OCI-LY1 (cell line): ENCODE measurements around the gene NBEAL1.
"Not testable (repeated sequence)": the region's sequence is repeated elsewhere in the genome, so short reads cannot be mapped to it uniquely, and the experiment has no call there.

ENCODE experiments used
- H2AFZ ChIP-seq: fragments of 200-600 bp; sonication (generic), shearing (Covaris generic); 2 replicates; pipeline ENCODE4 v1.6.0; 2014; ENCODE audit warnings: antibody characterized with exemption, mild to moderate bottlenecking, low read length
- H3F3A ChIP-seq: fragments of 200-600 bp; sonication (generic), shearing (Covaris generic); 2 replicates; pipeline ENCODE4 v1.6.0; 2014; ENCODE audit warnings: mild to moderate bottlenecking, antibody characterized with exemption, low read length, moderate library complexity; ENCODE audit not compliant: insufficient read depth
- H3K27ac ChIP-seq: fragments of 200-600 bp; sonication (generic); 2 replicates; pipeline ENCODE4 v1.5.1; 2014; ENCODE audit warnings: low read length, mixed run types, mild to moderate bottlenecking, low read depth; ENCODE audit not compliant: poor library complexity, severe bottlenecking
- H3K27me3 ChIP-seq: fragments of 200-600 bp; sonication (generic); 2 replicates; pipeline ENCODE4 v1.6.0; 2014; ENCODE audit warnings: antibody characterized with exemption, mild to moderate bottlenecking, low read length, moderate library complexity; ENCODE audit not compliant: insufficient read depth
- H3K36me3 ChIP-seq: fragments of 200-600 bp; sonication (generic); 2 replicates; pipeline ENCODE4 v1.6.1; 2014; ENCODE audit warnings: mild to moderate bottlenecking, antibody characterized with exemption, low read length, moderate library complexity, mixed read lengths; ENCODE audit not compliant: insufficient read depth
- H3K4me1 ChIP-seq: fragments of 200-600 bp; sonication (generic); 2 replicates; pipeline ENCODE4 v1.5.1; 2014; ENCODE audit warnings: mild to moderate bottlenecking, low read length, moderate library complexity; ENCODE audit not compliant: insufficient read depth, severe bottlenecking
- H3K4me2 ChIP-seq: fragments of 200-600 bp; sonication (generic), shearing (Covaris generic); 2 replicates; pipeline ENCODE4 v1.6.1; 2014; ENCODE audit warnings: low read length
- H3K4me3 ChIP-seq: fragments of 200-600 bp; sonication (generic); 2 replicates; pipeline ENCODE4 v1.5.1; 2014; ENCODE audit warnings: low read length, low read depth, mild to moderate bottlenecking, mixed read lengths; ENCODE audit not compliant: poor library complexity, severe bottlenecking
- H3K79me2 ChIP-seq: fragments of 200-600 bp; shearing (Covaris generic); 2 replicates; pipeline ENCODE4 v1.6.1; 2016; ENCODE audit warnings: mixed run types, low read length, mixed read lengths; ENCODE audit not compliant: insufficient read depth
- H3K9ac ChIP-seq: fragments of 200-600 bp; sonication (generic), shearing (Covaris generic); 2 replicates; pipeline ENCODE4 v1.6.1; 2014; ENCODE audit warnings: mild to moderate bottlenecking, low read length, mixed read lengths
- H3K9me2 ChIP-seq: fragments of 200-600 bp; sonication (generic), shearing (Covaris generic); 2 replicates; pipeline ENCODE4 v1.6.1; 2014; ENCODE audit warnings: low read depth, mild to moderate bottlenecking, low read length, mixed read lengths
- H3K9me3 ChIP-seq: fragments of 200-600 bp; shearing (Covaris generic); 2 replicates; pipeline ENCODE4 v1.6.1; 2014; ENCODE audit warnings: low read length, mixed read lengths
- H4K20me1 ChIP-seq: fragments of 200-600 bp; sonication (generic), shearing (Covaris generic); 2 replicates; pipeline ENCODE4 v1.6.0; 2016; ENCODE audit warnings: mild to moderate bottlenecking, low read length; ENCODE audit not compliant: insufficient read depth
- CTCF ChIP-seq: fragments of 200-600 bp; sonication (generic), shearing (Covaris generic); IDR thresholded peaks from 2 replicates; pipeline ENCODE4 v1.5.1; 2017; ENCODE audit warnings: mild to moderate bottlenecking, antibody characterized with exemption, low read length, moderate library complexity, mixed read lengths
- EZH2 ChIP-seq: fragments of 200-600 bp; sonication (generic), shearing (Covaris generic); IDR thresholded peaks from 2 replicates; pipeline ENCODE4 v1.8.0; 2017; ENCODE audit warnings: borderline replicate concordance, mixed run types, mild to moderate bottlenecking, antibody characterized with exemption, low read length, moderate library complexity, mixed read lengths

Gene NBEAL1

DNA sequence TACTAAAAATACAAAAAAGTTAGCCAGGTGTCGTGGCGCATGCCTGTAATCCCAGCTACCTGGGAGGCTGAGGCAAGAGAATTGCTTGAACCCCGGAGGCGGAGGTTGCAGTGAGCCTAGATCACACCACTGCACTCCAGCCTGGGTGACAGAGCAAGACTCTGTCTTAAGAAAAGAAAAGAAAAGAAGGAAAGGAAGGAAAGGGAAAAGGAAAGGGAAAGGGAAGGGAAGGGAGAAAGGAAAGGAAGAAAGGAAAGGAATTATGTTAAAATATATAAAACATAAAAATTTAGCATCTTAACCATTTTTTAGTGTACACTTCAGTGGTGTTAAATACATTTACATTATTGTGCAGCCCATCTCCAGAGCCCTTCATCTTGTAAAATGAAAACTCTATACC, 76.0 kb downstream of the NBEAL1 start:
- not testable (repeated sequence) for H3K79me2 ChIP-seq, H3K4me3 ChIP-seq, H3K36me3 ChIP-seq, H2AFZ ChIP-seq, H3K27me3 ChIP-seq, H3K4me2 ChIP-seq, H3K4me1 ChIP-seq, H3K9me2 ChIP-seq, H3F3A ChIP-seq, H3K9ac ChIP-seq, H3K9me3 ChIP-seq, H3K27ac ChIP-seq, H4K20me1 ChIP-seq

- no peak overlapping the region for H3K4me3 ChIP-seq
- H3K27me3 ChIP-seq: no peaks in the 10 kb centered on the region
- no peaks in the 10 kb centered on the region for H3K79me2 ChIP-seq
- no peaks in the 10 kb centered on the region for H3K36me3 ChIP-seq
- H3K9me2 ChIP-seq: no peaks in the 10 kb centered on the region
- no peak overlapping the region for H3K9ac ChIP-seq
- no peak overlapping the region for H2AFZ ChIP-seq
- no peaks in the 10 kb centered on the region for H3K9me3 ChIP-seq
- H3K4me1 ChIP-seq: no peaks in the 10 kb centered on the region
- H4K20me1 ChIP-seq: no peaks in the 10 kb centered on the region
- TF ChIP-seq EZH2 (no peak), CTCF (no peak)
- H3K4me2 ChIP-seq: no peak overlapping the region
- H3F3A ChIP-seq: no peaks in the 10 kb centered on the region
- no peak overlapping the region for H3K27ac ChIP-seq
Measured at GRCh38 chr2:203097735-203098134, 83.1 kb downstream of the NBEAL1 start.

- not testable (repeated sequence) for H3K9me2 ChIP-seq, H3K27ac ChIP-seq, H3F3A ChIP-seq, H4K20me1 ChIP-seq, H3K4me1 ChIP-seq, H3K79me2 ChIP-seq, H3K27me3 ChIP-seq, H2AFZ ChIP-seq, H3K9ac ChIP-seq, H3K4me2 ChIP-seq, H3K36me3 ChIP-seq, H3K4me3 ChIP-seq, H3K9me3 ChIP-seq
Measured at GRCh38 chr2:203102357-203102756, 87.7 kb downstream of the NBEAL1 start.

DNA sequence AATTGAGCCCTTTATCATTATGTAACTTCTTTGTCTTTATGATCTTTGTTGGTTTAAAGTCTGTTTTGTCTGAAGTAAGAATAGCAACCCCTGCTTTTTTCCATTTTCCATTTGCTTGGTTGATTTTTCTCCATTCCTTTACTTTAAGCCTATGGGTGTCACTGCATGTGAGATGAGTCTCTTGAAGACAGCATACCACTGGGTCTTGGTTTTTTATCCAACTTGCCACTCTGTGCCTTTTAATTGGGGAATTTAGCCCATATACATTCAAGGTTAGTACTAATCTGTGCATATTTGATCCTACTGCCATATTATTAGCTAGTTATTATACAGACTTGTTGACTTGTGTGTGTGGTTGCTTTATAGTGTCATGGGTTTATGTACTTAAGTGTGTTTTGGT, 89.6 kb downstream of the NBEAL1 start:
- Histone ChIP-seq H3K27ac (no peak overlapping the region), H2AFZ (no peak overlapping the region), H3K4me3 (no peak overlapping the region), H3K79me2 (no peaks in the 10 kb centered on the region), H3K9ac (no peak overlapping the region), H3F3A (no peaks in the 10 kb centered on the region), H3K36me3 (no peaks in the 10 kb centered on the region; the same call in 1 of the 2 replicates), H3K9me3 (no peaks in the 10 kb centered on the region), H3K4me2 (no peak overlapping the region), H3K9me2 (no peaks in the 10 kb centered on the region), H4K20me1 (no peaks in the 10 kb centered on the region), H3K4me1 (no peaks in the 10 kb centered on the region), H3K27me3 (no peaks in the 10 kb centered on the region)
- TF ChIP-seq CTCF (no peak), EZH2 (no peak)
